CD4-positive, alpha-beta T cell treated with Interleukin-4 for 1 hour (primary cell): Measurements from ENCODE around the gene TSC22D3.
"Not testable (repeated sequence)": the region's sequence is repeated elsewhere in the genome, so short reads cannot be mapped to it uniquely, and the experiment has no call there.

ENCODE experiments used
- DNase-seq, 2 donors: peaks; one replicate each; pipeline ENCODE4 v3.0.0-alpha.2; 2020 to 2022

Gene TSC22D3

DNA sequence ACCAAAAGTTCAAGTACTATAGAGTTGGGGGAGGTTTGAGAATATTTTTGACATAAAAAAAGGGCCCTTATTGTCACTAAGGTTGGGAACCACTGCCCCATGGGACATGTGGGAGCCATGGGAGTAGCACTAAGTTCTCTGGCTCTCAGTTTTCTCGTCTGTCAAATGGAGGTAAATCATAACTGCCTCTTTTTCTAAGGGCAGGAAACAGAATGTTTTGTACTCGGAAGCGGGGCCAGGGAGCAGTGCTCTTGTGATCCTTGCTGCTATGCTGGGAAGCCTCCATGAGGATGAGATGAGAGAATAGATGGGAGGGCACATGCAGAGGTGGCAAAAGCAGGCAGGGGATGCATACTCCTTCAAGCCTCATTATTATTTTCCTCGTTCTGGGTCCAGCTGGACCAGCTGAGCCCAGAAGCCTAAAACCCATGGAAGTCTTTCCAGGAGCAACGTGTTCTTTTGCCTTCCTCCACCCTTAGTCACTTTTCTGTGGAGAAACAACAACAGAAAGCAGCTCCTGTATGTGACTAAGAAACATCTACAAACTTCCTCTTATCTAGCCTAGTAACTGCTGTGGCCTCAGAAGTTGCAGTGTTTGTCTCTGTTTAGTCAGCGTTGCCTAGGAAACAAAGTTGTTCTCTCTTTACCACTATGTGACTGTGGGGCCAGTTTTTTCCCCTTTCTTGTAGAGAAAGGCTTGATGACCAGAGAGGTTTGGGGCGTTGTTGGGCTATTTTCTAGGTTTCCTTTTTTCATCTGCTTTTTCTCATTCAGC lies 64.8 kb downstream of the TSC22D3 start:
- DNase-seq: peak; percentile 89 to 93

DNA sequence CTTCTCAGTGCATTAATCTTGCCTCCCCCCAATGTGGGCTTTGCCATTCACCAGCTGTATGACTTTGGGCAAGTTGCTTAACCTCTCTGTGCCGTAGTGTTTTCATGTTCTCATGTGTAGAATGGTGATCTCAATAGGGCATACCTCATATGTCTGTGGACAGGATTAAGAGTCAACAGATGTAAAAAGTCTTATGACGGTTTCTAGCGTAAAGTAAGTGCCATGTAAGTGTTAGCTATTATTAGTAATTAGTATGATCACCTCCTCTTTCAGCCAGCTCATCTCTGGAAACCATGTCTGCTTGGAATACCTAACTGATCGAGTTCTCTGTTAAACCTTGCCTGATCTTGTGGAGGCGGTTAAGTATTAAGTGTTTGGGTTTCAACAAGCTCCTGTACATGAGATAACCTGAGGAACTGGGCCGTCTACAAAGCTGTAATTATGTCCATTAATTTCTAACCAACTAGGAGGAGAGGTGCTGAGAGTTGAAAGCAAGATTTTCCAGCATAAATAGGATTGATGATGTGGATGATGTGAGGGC lies 66.3 kb downstream of the TSC22D3 start:
- peak in 1 of 2 donors; percentile 6 for DNase-seq

GRCh38 chrX:107708762-107709161 lies 66.8 kb downstream of the TSC22D3 start:
- DNase-seq: no peak

- no peak for DNase-seq
Measured at GRCh38 chrX:107707866-107708265, 67.7 kb downstream of the TSC22D3 start.

DNA sequence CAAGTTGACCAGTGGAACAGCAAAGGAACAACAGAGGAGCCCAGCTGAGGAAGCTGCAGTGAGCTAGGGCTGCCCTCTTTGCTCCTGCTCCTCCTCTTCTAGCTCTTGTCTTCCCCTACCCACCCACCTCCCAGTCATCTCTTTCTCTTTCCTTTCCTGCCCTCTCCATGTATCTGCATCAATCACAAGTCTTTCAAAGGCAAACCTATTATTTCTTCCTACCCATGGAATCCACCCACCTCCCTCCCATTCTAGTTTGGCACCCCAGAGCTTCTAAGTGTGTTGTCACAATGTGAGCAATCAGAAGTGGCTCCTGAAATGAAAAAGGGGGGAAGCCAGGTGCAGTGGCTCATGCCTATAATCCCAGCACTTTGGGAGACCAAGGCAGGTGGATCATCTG lies 69.3 kb downstream of the TSC22D3 start:
- DNase-seq: no peak

DNA sequence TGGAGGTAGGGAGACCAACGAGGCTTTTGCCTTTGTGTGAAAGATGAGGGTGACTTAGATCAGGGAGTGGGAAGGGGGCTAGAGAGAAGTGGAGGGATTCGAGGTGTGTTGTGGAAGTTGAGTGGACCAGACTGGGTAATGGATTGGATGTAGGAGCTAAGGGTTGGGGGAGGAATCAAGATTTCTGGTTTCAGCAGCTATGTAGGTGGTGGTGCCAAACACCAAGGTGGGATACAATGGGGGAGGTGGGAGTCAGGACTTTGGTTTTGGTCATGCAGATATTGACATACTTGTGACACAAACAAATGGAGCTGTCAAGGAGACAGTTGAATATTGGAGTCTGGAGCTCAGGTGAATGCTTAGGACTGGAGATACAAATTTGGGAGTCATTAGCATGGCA lies 71.0 kb downstream of the TSC22D3 start:
- no peak for DNase-seq

- DNase-seq: no peak
Measured at GRCh38 chrX:107704181-107704580, 71.4 kb downstream of the TSC22D3 start.

GRCh38 chrX:107701493-107702121 lies 74.0 kb downstream of the TSC22D3 start:
- no peak for DNase-seq

DNA sequence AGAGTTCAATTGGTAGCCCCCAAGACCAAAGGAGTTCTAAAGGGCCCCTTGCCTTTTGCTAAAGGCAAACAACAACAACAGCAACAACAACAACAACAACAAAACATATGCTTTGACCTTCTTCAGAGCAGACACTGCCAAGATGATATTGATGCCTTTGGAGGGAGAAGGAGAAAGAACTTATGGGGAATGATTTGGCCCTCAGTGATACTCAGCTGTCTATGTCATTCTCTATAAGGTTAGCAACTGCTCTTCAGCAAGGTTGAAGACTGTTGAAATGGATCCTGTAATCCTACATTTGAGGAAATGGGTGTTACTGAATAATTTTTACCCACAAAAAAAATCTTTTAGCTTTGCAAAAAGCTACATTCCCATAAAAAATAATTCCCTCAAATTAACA lies 74.8 kb downstream of the TSC22D3 start:
- no peak for DNase-seq

GRCh38 chrX:107700317-107700774 lies 75.2 kb downstream of the TSC22D3 start:
- no peak for DNase-seq

DNA sequence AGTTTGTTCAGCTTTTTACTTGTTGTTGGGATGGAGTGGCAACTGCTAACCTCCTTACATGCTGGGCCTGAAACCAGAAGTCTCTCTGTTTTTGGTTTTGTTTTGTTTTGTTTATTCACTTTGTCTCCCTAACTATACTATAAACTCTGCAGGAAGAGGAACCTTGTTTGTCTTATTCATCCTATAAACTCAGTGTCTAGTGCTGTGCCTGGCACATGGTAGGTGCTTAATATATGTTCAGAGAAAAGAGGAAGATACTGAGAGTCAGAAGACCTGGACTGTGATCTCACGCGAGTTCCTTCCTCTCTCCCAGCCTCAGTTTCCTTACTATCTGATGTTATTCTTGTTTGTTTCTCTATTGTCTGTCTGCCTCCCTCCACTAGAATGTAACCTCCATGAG lies 76.0 kb downstream of the TSC22D3 start:
- no peak for DNase-seq

GRCh38 chrX:107691024-107691448 lies 84.6 kb downstream of the TSC22D3 start:
- DNase-seq: no peak

DNA sequence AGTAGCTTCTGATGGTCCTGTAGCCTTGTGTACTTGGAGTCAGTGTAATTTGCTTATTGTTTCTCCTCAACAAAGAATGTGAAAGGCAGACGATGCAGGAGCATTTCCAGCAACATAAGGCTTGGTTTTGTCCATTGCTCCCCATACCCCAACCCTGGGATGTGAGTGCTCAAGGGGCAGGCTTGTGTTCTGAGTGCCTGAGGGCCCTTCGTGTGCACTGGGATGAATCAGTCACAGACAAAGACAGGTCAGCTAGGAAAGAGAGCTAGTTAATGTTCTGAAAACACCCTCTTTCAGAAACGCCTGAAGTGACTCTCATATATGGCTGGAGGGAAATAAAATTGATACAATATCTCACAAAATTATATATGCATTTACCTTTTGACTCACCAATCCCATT lies 88.1 kb downstream of the TSC22D3 start:
- DNase-seq: no peak

DNA sequence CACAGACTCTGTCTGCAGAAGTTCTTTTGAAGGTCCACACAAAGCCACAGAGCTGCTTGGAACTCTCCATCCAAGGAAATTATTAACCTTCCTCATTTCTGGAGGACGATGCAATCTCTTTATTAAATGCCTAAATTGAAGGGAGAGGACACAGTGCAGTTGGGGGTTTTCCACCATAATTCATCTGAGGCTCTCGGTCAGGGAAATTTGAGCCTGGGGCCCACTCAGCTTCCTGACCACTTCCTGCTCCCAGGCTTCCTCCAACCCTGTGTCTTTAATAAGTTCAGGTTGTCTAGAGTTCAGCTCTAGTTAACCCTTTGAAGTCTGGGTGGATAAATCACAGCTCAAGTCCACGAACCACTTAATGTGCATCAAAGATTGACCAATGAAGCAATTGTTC lies 88.8 kb downstream of the TSC22D3 start:
- DNase-seq: no peak

DNA sequence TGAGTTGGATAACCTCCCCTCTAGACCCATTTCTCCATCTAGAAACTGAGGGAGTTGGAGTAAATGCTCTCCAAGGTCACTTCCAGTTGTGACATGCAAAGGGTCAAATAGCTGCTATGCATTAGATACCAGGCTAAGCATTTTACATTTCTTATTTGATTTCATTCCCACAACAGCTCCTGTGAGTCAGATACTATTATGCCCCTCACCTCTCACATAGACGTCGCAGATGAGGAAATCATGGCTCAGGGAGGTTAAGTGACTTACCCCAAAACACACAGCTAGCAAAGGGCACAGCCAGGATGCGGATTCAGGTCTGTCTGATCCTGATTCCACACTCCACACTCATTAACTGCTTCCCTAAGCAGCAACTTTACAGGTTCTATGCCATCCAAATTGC lies 89.6 kb downstream of the TSC22D3 start:
- no peak for DNase-seq

- DNase-seq: not testable (repeated sequence)
Measured at GRCh38 chrX:107685586-107685985, 90.0 kb downstream of the TSC22D3 start.

DNA sequence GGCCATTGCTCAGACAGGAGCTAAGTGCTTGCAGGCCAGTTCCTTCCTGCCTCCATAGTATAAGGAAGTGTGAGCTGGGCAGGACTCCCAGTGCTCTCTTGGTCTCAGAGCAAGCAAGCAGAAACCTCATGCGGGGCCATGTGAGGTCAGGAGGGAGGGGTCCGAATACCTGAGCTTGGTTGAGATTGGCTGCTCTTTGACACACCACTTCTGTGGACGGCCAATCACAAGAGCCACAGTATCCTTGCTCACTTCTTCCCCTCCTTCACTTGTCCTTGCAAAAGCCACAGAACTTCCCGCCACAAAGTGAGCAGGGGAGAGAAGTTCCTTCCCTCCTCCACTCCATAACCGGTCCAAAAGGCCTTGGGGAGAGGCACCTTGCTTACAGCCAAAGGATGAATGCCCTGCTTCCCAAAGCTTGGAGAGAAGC lies 90.6 kb downstream of the TSC22D3 start:
- peak; percentile 25 to 68 for DNase-seq

DNA sequence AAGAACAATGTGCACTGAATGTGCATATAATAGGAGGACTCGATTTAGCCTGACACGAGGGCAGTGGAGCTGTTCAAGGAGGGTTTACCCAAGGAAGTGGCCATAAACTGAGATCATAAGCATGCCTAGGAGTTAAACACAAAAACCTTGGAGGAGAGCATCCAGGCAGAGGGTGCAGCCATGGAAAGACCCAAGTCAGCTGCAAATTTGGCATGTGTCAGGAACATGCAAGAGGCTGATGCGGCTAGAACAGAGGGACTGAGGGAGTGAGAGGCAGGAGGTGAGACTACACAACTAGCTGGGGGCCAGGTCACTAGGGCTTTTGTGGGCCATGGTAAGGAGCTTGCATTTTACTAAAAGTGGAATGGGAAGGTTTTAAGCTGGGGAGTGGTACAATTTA lies 91.7 kb downstream of the TSC22D3 start:
- no peak for DNase-seq

DNA sequence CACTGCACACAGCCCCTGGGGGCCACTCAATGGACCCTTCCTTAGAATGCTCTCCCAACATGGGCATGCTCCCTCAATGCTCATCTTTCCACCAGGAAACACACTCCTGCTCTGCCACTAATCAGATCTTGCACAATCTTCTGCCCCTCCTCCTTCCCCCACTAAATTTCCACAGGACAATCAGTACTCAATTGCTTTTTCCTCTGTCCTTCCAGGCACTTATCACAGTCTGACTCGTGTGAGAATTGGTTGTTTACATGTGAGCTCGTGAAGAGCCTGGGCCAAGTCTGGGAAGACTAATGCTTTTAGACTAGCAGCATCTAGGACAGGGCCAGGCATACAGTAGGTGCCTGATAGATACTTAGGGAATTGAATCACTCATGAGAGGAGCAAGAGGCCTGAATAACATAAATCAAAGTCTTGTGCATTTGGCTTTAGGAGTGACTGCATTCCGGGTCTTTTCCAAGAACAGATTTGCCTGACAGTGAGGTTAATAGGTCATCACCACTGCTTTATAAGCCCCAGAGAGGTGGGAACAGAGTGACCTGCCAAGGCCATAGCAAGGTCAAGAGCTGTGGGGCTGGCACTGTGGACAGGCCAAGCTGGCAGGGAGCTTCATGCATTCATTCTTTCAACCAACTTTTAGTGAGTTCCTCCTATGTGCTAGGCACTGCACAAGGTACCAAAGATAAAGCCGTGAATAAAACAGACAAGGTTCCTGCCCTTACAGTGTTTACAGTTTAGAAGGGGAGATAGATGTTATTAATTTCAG lies 92.3 kb downstream of the TSC22D3 start:
- no peak for DNase-seq

DNA sequence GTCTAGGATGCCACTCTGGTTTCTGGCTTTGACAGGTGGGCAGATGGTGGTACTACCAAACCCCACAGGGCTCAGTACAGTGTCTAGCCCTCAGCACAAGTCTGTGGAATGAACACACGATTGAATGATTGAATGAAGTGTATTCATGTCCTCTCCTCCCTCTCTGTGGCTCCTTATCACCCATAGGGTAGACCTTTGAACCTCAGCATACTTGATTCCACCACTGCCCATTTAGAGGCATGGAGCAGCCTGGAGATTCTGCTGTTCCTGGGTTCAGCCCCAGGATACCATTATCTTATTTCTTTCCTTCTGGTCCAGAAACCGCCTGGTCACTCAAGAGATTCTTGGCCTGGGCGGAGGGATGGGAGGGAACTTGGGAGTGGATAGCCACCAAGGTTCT lies 93.3 kb downstream of the TSC22D3 start:
- no peak for DNase-seq

DNA sequence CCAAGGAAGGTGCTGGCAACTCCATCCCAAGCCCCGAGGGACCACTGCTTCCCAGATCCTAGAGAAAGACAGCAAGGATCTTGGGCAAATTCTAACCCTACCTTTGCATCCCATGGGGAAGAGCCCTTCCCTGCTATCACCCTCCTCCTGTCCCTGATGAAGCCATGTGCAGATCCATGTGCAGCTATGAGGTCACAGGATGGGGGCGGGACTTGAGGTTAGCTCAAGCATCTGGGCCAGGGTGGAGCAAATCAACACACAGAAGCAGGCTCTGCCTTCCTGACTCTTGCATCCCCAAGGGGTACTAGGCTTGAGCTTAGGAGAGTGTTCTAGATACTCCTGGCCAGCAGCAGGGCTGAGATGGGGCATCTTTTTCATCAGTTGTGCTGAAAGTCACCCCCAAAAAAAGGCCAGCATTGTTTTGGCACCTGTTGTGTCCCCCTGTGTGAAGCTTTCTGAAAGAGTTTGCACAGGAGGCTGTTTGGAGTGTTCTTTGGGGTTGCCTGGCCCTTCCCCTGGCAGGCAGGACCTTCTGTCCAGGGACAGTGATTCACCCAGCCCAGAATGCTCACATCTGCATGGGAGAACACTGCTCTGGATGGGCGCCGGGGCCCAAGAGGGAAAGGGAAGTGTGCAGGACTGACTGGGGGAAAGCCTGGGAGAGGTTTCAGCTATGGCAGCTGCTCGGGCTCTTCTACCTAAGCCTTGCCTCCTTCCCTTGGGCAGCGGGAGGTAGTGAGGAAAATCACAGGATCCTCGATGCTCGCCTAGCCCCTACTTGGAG lies 96.4 kb downstream of the TSC22D3 start:
- DNase-seq: peak; percentile 78 to 83

- no peak for DNase-seq
Measured at GRCh38 chrX:107677909-107678308, 97.7 kb downstream of the TSC22D3 start.

DNA sequence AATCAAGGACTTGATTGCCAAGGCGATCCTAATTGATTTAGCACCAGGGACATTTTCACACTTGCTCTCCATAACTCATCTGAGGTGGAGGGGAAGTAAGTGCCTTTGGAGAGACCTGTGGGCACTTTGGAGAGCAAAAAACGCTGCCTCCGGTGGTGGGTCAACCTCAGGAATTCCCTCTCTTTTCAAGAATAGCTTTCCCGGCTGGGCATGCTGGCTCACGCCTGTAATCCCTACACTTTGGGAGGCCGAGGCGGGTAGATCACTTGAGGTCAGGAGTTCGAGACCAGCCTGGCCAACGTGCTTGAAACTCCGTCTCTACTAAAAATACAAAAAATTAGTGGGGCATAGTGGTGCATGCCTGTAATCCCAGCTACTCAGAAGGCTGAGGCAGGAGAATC lies 98.1 kb downstream of the TSC22D3 start:
- no peak for DNase-seq
